Fibroblast of villous mesenchyme (primary cell): Measurements from ENCODE around the gene WDFY1. TPM values are rescaled to one million over a fixed set of nuclear protein-coding genes. Genes with fewer than 3 reads are reported as not detected.
"Not testable (repeated sequence)": the region's sequence is repeated elsewhere in the genome, so short reads cannot be mapped to it uniquely, and the experiment has no call there.

Experiments
- DNase-seq: peaks from one replicate; pipeline ENCODE4 v3.0.0-alpha.2; 2010; ENCODE audit warnings: low read depth
- H3K4me3 ChIP-seq: 2 replicates; pipeline ENCODE4 v1.5.1; 2011; ENCODE audit warnings: low read depth, mild to moderate bottlenecking, low read length
- total RNA-seq: library from RNA; depleted of rRNA; stranded (reverse); fragments of >200 nt; gene quantifications from 2 replicates; pipeline ENCODE4 v1.2.3, GENCODE V29; 2012
- TF ChIP-seq, protein P1 (sequence below): IDR thresholded peaks from 2 replicates; pipeline ENCODE4 v1.5.1; 2012; ENCODE audit warnings: low read depth, mild to moderate bottlenecking, low read length; ENCODE audit not compliant: insufficient read depth

WDFY1 gene
- total RNA-seq, 1 donor = 152 TPM

DNA sequence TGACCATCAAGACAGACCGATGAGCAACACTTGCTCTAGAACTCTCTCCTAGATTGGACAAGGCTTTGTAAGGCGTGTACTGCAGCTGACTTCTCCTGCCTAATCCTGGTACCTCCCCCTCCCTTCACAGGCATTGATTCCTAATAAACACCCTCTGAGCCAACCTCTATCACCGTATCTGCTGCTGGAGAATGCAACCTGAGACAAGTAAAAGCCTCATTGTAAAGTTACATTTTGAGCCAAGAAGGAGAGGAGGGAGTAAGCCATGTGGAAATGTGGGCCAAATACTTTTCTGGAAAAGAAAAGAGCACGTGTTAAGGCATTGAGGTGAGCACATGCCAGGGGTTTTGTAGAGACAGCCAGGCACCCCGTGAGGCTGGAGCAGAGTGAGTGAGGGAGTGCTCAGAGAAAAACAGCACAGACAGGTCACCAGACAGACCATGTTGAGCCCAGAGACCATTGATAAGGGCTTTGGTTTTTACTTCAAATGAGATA is 2.6 kb upstream of the WDFY1 start:
- TF ChIP-seq, protein P1, sequence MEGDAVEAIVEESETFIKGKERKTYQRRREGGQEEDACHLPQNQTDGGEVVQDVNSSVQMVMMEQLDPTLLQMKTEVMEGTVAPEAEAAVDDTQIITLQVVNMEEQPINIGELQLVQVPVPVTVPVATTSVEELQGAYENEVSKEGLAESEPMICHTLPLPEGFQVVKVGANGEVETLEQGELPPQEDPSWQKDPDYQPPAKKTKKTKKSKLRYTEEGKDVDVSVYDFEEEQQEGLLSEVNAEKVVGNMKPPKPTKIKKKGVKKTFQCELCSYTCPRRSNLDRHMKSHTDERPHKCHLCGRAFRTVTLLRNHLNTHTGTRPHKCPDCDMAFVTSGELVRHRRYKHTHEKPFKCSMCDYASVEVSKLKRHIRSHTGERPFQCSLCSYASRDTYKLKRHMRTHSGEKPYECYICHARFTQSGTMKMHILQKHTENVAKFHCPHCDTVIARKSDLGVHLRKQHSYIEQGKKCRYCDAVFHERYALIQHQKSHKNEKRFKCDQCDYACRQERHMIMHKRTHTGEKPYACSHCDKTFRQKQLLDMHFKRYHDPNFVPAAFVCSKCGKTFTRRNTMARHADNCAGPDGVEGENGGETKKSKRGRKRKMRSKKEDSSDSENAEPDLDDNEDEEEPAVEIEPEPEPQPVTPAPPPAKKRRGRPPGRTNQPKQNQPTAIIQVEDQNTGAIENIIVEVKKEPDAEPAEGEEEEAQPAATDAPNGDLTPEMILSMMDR = no peak
- no peak overlapping the region for H3K4me3 ChIP-seq
- DNase-seq = no peak

DNA sequence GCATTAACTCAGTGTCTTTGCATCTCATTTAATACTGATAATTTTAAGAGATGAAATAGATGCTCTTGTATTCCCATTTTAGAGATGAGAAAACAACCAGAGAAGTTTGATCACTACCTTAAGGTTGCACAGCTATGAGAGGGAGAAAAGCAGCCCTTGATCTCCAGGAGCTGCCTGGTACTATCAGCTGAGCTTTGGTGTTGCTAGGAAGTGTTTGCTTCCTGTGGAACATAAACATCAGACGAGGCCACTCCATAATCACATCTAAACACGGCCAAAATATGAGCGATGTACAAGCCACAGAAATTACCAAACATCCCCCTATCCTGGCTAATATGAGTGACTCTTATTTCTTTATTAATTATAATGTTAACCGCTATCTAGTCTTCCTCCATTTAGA is 620 bp upstream of the WDFY1 start:
- no peak for DNase-seq
- TF ChIP-seq, protein P1 = no peak
- H3K4me3 ChIP-seq = no peak overlapping the region

DNA sequence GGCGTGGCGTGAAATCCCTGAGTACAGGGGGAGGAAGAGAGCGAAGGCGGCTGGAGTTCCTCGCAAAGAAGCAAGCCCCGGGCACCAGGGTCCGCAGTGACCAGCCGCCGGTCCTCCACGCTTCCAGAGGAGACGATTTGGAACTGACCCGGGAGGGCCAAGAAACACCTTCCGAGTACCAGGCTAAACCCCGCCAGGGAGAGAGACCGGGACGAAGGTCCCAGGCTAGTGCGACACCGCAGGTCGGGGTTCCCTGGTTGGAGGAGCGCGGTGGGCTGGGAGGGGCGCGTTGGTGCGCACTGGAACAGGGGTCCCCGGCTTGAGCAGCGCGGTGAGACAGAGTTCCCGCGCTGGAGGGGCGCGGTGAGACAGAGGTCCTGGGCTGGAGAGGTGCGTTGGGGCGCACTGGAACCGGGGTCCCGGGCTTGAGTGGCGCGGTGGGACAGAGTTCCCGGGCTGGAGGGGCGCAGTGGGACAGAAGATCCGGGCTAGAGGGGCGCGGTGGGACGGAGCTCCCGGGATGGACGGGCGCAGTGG is 901 bp downstream of the WDFY1 start:
- peak overlapping the region; percentile 95 for H3K4me3 ChIP-seq
- TF ChIP-seq, protein P1 = no peak
- DNase-seq = peak; percentile 32

DNA sequence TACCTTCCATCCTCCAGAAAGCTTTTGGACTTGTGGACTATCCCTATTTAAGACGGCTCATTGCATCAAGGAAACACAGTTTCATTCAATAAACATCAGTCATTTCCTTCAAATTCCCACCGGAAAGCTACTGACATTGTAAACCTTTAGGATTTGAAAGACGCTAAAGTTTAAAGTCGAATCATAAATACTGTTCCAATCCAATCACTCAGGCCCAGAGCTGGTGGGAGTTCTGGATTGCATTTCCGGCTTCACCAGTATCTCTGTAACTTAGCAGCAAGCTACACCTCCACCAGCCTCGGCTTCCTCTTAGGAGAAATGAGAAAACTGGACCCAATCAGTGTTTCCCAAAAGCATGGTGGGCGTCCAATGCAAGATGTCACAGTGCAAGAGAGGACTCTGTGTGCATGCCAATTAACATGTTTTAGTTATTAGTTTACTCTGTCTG is 1.6 kb downstream of the WDFY1 start:
- TF ChIP-seq, protein P1 = no peak
- H3K4me3 ChIP-seq = peak overlapping the region; percentile 95
- peak; percentile 59 for DNase-seq

DNA sequence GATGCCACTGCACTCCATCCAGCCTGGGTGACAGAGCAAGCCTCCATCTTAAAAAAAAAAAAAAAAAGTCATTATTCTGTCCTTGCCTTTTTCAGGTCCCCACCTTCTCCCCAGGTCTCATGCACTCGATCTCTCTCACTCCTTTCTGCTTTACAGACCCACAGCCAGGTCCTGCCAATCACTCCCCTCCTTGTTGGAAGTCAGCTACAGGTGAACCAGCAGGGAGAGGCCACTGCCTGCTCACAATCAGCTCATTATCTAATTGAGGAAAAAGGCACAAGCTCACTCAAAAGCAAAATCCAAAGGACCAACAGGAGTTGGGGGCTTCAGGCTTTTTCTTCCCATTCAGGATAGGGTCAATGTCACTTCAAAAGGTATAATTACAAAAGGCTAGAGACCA is 2.0 kb downstream of the WDFY1 start:
- DNase-seq = no peak

DNA sequence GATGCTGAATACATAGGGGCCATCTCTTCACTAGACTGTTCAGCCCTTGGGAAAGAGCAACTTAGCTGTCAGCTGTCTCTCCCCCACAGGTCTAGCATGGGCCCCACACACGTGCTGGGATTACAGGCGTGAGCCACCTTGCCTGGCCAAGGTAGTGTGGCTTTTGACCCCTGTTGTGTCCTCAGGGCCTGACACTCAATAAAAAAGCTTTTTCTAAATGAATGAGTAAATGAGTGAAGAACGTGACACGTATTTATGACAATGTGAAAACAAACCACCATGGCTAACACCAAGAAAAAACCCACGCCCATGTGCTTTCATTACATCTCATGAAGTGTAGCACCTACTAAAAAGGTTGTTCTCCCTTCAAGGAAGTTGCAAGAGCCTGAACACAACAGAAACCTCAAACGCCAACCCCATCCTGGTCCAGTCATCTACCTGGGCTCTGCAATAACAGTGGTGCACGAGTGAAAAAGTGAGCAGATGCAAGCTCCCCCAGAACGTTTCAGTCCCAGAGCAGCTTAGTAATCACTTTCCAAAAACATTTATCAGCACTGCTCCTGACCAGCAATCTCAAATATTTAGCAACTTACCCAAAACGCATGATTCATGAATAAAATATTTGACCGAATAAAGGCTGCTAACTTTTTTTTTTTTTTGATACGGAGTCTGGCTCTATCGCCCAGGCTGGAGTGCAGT is 3.4 kb downstream of the WDFY1 start:
- TF ChIP-seq, protein P1 = no peak
- DNase-seq = peak; percentile 52
- no peak overlapping the region for H3K4me3 ChIP-seq

More for the DNA sequence above, 2.0 kb downstream of the WDFY1 start:
- TF ChIP-seq, protein P1 = no peak
- peak overlapping the region; percentile 95 for H3K4me3 ChIP-seq

DNA sequence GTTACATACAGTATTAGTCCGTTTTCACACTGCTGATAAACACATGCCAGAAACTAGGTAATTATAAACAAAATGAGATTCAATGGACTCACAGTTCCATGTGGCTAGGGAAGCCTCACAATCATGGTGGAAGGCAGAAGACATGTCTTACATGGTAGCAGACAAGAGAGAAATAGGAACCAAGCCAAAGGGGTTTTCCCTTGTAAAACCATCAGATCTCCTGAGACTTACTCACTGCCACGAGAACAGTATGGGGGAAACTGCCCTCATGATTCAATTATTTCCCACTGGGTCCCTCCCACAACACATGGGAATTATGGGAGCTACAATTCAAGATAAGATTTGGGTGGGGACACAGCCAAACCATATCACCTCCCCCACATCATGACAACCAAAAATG is 5.7 kb downstream of the WDFY1 start:
- not testable (repeated sequence) for DNase-seq, H3K4me3 ChIP-seq
